Osteoblast (primary cell): Measurements from ENCODE around the gene NDUFS6. TPM values are rescaled to one million over a fixed set of nuclear protein-coding genes. Genes with fewer than 3 reads are reported as not detected.

Experiments used
- DNase-seq: peaks from one replicate; pipeline ENCODE4 v3.0.0; 2011; ENCODE audit warnings: low spot score, mixed read lengths; ENCODE audit not compliant: insufficient read length; ENCODE audit errors: missing footprints
- H2AFZ ChIP-seq: 2 replicates; pipeline ENCODE4 v1.6.0; 2011; ENCODE audit warnings: mild to moderate bottlenecking, low read length
- H3K27ac ChIP-seq: 2 replicates; pipeline ENCODE4 v1.5.1; 2011; ENCODE audit warnings: mild to moderate bottlenecking, low read depth, low read length, moderate library complexity
- H3K27me3 ChIP-seq: 2 replicates; pipeline ENCODE4 v1.6.0; 2012; ENCODE audit warnings: mild to moderate bottlenecking, control low read depth, inconsistent platforms, low read length, moderate library complexity; ENCODE audit not compliant: insufficient read depth
- H3K36me3 ChIP-seq: 2 replicates; pipeline ENCODE4 v1.5.1; 2011; ENCODE audit warnings: mild to moderate bottlenecking, low read length, control low read depth, moderate library complexity; ENCODE audit not compliant: insufficient read depth
- H3K4me1 ChIP-seq: 2 replicates; pipeline ENCODE4 v1.5.1; 2011; ENCODE audit warnings: mild to moderate bottlenecking, low read length, control low read depth, moderate library complexity; ENCODE audit not compliant: insufficient read depth
- H3K4me2 ChIP-seq: 2 replicates; pipeline ENCODE4 v1.6.0; 2011; ENCODE audit warnings: mild to moderate bottlenecking, low read length; ENCODE audit not compliant: insufficient read depth
- H3K4me3 ChIP-seq: fragments of 200-600 bp; sonication (generic); 3 replicates; pipeline ENCODE4 v1.5.1; 2012; ENCODE audit warnings: mild to moderate bottlenecking, low read length, inconsistent platforms; ENCODE audit not compliant: insufficient read depth
- H3K79me2 ChIP-seq: 2 replicates; pipeline ENCODE4 v1.6.0; 2012; ENCODE audit warnings: mild to moderate bottlenecking, low read length, control low read depth, inconsistent platforms; ENCODE audit not compliant: insufficient read depth
- H3K9me3 ChIP-seq: 2 replicates; pipeline ENCODE4 v1.5.1; 2011; ENCODE audit warnings: low read depth, low read length, control low read depth
- H4K20me1 ChIP-seq: 2 replicates; pipeline ENCODE4 v1.6.0; 2012; ENCODE audit warnings: mild to moderate bottlenecking, low read length, control low read depth; ENCODE audit not compliant: insufficient read depth
- CTCF ChIP-seq: IDR thresholded peaks from 2 replicates; pipeline ENCODE4 v1.5.1; 2011; ENCODE audit warnings: mild to moderate bottlenecking, low read depth, low read length, moderate library complexity; ENCODE audit errors: extremely low read depth
- total RNA-seq: library from RNA; depleted of rRNA; stranded (reverse); fragments of >200 nt; gene quantifications from 2 replicates; pipeline ENCODE4 v1.2.3, GENCODE V29; 2012

NDUFS6 gene
- total RNA-seq, 1 donor: 23.9 TPM

- no peak overlapping the region for H3K4me2 ChIP-seq
- H4K20me1 ChIP-seq: peaks cover 2% of the 10 kb centered on the region
- H3K27me3 ChIP-seq: no peaks in the 10 kb centered on the region
- TF ChIP-seq CTCF: no peak
- no peak overlapping the region for H3K27ac ChIP-seq
- H2AFZ ChIP-seq: no peak overlapping the region
- no peak for DNase-seq
- H3K9me3 ChIP-seq: no peaks in the 10 kb centered on the region
- no peak overlapping the region for H3K4me3 ChIP-seq
- H3K36me3 ChIP-seq: peaks cover 59% of the 10 kb centered on the region
- H3K79me2 ChIP-seq: no peaks in the 10 kb centered on the region
- H3K4me1 ChIP-seq: no peaks in the 10 kb centered on the region
Observed at GRCh38 chr5:1818784-1819183, 17.6 kb downstream of the NDUFS6 start.

- Histone ChIP-seq H3K27me3 (no peaks in the 10 kb centered on the region), H3K4me2 (no peak overlapping the region), H3K4me1 (no peaks in the 10 kb centered on the region), H2AFZ (no peak overlapping the region), H3K27ac (no peak overlapping the region), H4K20me1 (peaks cover 2% of the 10 kb centered on the region), H3K36me3 (peaks cover 53% of the 10 kb centered on the region), H3K79me2 (no peaks in the 10 kb centered on the region), H3K4me3 (no peak overlapping the region), H3K9me3 (no peaks in the 10 kb centered on the region)
- no peak for TF ChIP-seq CTCF
- DNase-seq: peak; percentile 19
Observed at GRCh38 chr5:1819458-1819857, 18.3 kb downstream of the NDUFS6 start.

- H3K4me3 ChIP-seq: no peak overlapping the region
- no peaks in the 10 kb centered on the region for H3K9me3 ChIP-seq
- peaks cover 47% of the 10 kb centered on the region for H3K36me3 ChIP-seq
- no peak overlapping the region for H3K27ac ChIP-seq
- H4K20me1 ChIP-seq: peaks cover 2% of the 10 kb centered on the region
- no peaks in the 10 kb centered on the region for H3K27me3 ChIP-seq
- DNase-seq: peak; percentile 19
- H2AFZ ChIP-seq: no peak overlapping the region
- H3K79me2 ChIP-seq: no peaks in the 10 kb centered on the region
- TF ChIP-seq CTCF: no peak
- no peaks in the 10 kb centered on the region for H3K4me1 ChIP-seq
- H3K4me2 ChIP-seq: no peak overlapping the region
Observed at GRCh38 chr5:1820381-1820780, 19.2 kb downstream of the NDUFS6 start.

GRCh38 chr5:1820926-1821325, 19.7 kb downstream of the NDUFS6 start:
- H3K36me3 ChIP-seq: peaks cover 43% of the 10 kb centered on the region

More at GRCh38 chr5:1820926-1821325, 19.7 kb downstream of the NDUFS6 start:
- DNase-seq: no peak
- TF ChIP-seq CTCF: no peak
- Histone ChIP-seq H3K27me3 (no peaks in the 10 kb centered on the region), H3K4me1 (no peaks in the 10 kb centered on the region), H2AFZ (no peak overlapping the region), H4K20me1 (peaks cover 2% of the 10 kb centered on the region), H3K27ac (no peak overlapping the region), H3K79me2 (no peaks in the 10 kb centered on the region), H3K4me3 (no peak overlapping the region), H3K4me2 (no peak overlapping the region), H3K9me3 (no peaks in the 10 kb centered on the region)
